GM12891 (cell line): ENCODE measurements around the gene BCAP31.

ENCODE experiments used
- DNase-seq: peaks from one replicate; pipeline ENCODE4 v3.0.0; 2011; ENCODE audit warnings: low spot score; ENCODE audit not compliant: insufficient read length
- FAIRE-seq: peaks from 2 replicates; lab custom pipeline; 2011; peaks lifted over from hg19 to GRCh38; lab: Jason Lieb, UNC
- PAX5 ChIP-seq: IDR thresholded peaks from 2 replicates; pipeline ENCODE4 v1.6.1; 2011; ENCODE audit warnings: low read length, moderate library complexity, mild to moderate bottlenecking; ENCODE audit not compliant: insufficient read depth, severe bottlenecking
- POLR2A ChIP-seq: IDR thresholded peaks from 2 replicates; pipeline ENCODE4 v1.6.1; 2011; ENCODE audit warnings: low read depth, low read length, control low read depth
- POLR2AphosphoS5 ChIP-seq: IDR thresholded peaks from 2 replicates; pipeline ENCODE4 v1.6.1; 2011; ENCODE audit warnings: low read depth, low read length, control low read depth
- POU2F2 ChIP-seq: IDR thresholded peaks from 2 replicates; pipeline ENCODE4 v1.6.1; 2011; ENCODE audit warnings: low read depth, mild to moderate bottlenecking, control low read depth, low read length, moderate library complexity
- SPI1 ChIP-seq: IDR thresholded peaks from 2 replicates; pipeline ENCODE4 v1.6.1; 2011; ENCODE audit warnings: low read depth, low read length, control low read depth
- TAF1 ChIP-seq: IDR thresholded peaks from 2 replicates; pipeline ENCODE4 v1.6.1; 2011; ENCODE audit warnings: low read depth, low read length, control low read depth

The BCAP31 gene

DNA sequence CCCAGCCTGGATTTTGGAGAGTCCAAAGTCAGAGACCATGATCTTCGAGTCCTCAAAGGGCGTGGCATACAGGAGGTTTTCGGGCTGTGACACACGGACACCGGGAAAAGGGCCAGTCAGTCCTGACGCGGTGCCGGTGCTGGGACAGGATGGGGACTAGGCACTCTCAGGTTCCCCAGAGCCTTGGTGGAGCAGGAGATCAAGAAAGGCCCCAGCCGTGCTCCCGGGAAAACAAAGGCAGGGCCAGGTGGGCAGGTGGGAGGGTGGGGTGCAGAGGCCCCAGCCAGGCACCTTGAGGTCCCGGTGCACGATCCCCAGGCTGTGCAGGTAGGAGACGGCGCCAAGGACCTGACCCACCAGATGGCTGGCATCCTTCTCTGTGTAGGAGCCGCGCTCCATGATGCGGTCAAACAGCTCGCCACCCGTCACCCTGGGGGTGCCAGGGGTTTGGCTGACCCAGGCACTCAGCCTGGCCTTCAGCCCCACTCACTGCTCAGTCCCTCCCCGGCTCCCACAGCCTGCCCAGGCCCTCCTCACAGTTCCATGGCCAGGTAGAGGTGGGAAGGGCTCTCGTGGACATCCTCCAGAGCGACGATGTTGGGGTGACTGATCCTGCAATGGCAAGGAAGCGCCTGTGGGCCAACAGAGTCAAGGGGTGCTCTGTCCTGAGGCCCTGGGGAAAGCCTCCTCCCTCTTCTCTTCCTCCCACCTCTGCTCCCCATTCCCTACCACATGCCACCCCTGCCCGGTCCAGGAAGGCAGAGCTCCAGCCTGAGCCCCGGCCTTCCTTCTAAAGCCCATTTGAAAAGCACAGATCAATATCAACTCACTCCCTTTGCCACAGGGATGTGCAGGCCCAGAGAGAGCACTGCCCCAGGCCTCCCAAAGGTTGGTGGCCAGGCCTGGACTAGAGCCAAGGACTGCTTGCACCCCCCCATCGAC lies 52.3 kb downstream of the BCAP31 start:
- FAIRE-seq, result no peak
- no peak for TF ChIP-seq SPI1
- TF ChIP-seq POLR2A, result no peak
- no peak for TF ChIP-seq PAX5
- TF ChIP-seq POU2F2, result no peak
- no peak for TF ChIP-seq TAF1
- no peak for TF ChIP-seq POLR2AphosphoS5

DNA sequence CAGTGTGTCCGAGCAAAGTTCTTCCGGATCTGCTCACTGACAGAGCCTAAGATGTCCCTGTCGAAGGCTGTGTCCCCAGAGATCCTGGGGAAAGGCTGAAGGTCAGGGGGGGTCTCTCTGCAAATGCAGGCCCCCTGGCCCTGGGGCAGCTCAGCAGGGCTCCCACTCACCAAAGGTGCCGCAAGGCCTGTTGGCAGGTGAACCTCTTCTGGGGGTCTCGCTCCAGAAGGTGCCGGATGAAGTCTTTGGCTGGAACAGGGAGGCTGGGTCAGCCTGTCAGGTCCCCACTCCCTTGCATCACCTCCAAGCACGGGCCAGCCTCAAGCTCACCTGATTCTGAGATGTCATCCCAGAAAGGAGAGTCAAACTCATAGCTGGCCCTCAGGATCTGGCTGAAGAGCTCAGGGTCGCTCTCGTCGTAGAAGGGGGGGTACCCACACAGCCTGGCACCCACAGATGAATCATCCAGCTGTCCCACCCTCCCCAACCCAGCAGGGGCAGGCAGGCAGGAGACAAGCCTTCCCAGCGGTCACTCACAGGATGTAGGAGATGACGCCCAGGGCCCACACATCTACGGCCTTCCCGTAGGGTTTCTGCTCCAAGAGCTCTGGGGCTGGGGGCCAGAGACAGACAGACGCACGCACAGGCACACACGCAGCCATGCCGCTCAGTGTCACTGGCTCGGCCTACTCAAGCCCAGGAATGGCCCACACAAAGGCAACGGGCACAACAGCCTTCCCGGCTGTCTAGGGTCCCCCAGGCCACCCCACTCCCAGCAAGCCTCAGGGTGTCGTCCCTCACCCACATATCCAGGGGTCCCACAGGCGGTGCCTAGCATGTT lies 53.2 kb downstream of the BCAP31 start:
- FAIRE-seq (no peak), DNase-seq (no peak)
- no peak for TF ChIP-seq POLR2A
- no peak for TF ChIP-seq TAF1
- no peak for TF ChIP-seq SPI1
- no peak for TF ChIP-seq PAX5
- TF ChIP-seq POLR2AphosphoS5, result no peak
- TF ChIP-seq POU2F2, result no peak

More for the DNA sequence above, 52.3 kb downstream of the BCAP31 start:
- DNase-seq, result no peak

DNA sequence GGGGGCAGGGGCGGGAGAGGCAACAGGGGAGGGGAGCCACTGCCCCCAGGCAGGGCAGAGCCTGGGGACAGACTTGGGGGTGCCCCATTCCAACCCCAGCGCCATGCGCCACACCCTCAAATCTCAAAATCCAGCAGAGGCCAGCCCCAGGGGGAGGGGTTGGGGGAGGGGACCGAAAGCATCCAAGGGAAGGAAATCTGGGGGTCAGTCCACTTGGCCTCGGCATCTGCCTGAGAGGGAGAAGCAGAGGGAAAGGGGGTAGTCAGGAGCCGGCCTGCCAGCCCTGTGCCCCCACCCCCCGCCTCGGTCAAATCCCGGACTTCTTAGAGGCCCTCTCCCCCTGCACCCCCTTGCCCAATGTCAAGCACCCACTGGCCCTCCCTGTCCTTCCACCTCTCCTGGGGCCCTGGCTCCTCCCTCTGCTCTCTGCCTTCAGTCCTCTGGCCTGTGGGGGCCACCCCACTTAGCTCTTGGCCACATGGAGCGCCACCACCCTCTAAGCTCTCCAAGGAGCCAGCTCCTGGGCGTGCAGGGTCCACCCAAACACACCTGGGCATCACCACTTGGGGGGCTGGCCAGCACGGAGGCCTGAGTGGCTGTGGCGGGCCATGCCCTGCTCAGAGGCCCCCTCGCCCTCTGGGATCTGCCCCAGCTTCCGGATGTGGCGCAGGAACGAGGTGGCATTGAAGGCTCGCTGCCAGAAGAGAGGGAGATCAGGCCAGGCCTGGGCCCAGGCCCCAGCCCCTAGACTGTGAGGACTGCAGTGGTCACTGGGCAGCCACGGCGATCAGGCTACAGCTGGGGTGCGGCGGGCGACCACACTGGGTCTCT lies 54.1 kb downstream of the BCAP31 start:
- TF ChIP-seq POU2F2 (no peak), PAX5 (no peak), POLR2A (no peak), TAF1 (no peak), SPI1 (no peak), POLR2AphosphoS5 (no peak)
- FAIRE-seq, result no peak
- no peak for DNase-seq

DNA sequence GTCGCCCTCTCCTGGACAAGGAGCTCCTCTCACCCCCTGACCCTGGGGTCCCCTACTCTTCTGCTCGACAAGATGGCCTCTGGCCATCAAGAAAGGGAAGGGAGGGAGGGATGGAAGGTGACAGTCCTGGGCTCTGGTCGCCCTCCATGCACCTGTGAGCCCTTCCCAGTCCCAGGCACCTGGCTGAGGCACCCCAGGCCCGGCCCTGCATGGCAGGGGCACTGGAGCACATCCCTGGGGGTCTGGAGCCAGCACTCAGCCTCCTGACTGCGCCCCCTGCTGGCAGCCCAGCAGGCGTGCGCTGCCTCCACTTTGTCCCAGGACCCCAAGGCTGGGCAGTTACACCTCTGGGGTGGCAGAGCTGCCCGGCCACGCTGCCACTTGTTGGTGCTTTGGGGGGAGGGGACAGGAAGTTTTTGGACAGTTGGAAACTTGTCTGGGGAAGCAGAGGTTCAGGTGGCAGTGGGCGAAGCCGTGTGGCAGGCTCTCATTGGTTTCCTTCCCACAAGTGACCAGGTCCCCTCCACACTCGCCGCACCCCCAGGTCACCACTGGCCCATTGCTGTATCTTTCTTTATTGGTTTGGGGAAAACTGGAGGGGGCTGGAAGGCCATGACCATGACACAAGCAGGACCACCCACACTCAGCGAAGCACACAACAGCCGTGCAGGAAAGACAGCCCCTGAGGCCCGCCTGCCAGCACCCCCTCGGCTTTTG lies 54.9 kb downstream of the BCAP31 start:
- TF ChIP-seq POLR2AphosphoS5 (no peak), POU2F2 (no peak), TAF1 (no peak), SPI1 (no peak), POLR2A (no peak), PAX5 (no peak)
- DNase-seq, result peak; percentile 63
- FAIRE-seq, result peak; percentile 38

DNA sequence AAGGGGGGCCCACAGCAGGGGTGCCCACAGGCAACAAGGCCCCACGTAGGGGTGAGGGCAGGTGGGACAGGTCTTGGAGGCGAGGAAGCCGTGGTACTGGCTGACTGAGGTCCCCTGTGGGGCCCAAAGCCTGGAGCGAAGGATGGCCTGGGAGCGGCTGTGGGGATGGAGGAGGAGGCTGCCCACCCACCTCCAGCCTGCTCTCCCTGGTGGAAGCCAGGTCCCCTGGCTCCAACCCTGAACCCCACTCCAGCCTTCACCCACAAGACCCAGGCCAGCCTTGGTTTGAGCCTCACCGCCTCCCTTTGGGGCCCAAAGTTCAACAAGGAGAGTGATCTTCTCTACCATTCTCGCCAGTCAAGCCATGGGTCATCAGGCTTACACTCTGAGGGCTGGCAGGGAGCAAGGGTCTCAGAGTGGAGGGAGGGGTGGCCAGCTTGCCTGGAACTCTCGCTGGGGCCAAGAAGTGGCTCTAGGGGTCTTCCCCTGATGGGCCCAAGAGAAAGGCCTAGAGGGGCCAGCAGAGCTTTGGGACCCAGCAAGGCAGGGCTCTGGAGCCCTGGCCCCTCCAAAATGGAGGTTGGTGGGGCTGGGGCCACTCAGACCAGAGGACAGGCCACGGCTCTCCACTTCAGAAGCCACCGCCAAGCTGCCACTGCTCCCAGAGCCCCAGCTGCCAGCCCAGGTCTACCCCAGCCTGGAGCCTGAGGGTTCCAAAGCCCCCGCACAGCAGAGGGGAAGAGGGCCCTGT lies 55.6 kb downstream of the BCAP31 start:
- DNase-seq, result no peak
- FAIRE-seq, result no peak
- no peak for TF ChIP-seq POLR2A
- no peak for TF ChIP-seq SPI1
- no peak for TF ChIP-seq TAF1
- TF ChIP-seq PAX5, result no peak
- no peak for TF ChIP-seq POU2F2
- no peak for TF ChIP-seq POLR2AphosphoS5

DNA sequence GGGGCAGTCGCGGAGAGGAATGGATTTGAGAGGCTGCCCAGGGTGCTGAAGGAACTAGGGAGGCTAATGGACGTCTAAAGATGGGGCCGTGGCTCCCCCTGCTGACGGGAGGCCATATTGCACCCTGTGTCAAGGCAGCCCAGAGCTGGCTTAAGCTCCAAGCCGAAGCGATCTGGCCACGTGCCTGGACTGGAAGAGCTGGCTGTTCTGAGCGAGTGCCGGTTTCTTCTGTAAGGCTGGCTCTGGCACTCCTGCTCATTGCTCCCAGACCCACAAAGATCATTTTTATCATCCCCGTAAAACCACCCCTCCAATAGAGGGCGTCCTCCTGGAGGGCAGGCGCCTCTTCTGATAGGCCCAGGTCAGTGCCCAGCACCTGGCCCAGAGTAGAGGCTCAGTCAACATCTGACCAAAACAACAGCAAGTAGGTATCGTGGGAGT lies 56.2 kb downstream of the BCAP31 start:
- FAIRE-seq (peak; percentile 94), DNase-seq (peak; percentile 64)
- TF ChIP-seq TAF1 (no peak), PAX5 (no peak), POLR2A (no peak), SPI1 (no peak), POU2F2 (no peak), POLR2AphosphoS5 (no peak)

DNA sequence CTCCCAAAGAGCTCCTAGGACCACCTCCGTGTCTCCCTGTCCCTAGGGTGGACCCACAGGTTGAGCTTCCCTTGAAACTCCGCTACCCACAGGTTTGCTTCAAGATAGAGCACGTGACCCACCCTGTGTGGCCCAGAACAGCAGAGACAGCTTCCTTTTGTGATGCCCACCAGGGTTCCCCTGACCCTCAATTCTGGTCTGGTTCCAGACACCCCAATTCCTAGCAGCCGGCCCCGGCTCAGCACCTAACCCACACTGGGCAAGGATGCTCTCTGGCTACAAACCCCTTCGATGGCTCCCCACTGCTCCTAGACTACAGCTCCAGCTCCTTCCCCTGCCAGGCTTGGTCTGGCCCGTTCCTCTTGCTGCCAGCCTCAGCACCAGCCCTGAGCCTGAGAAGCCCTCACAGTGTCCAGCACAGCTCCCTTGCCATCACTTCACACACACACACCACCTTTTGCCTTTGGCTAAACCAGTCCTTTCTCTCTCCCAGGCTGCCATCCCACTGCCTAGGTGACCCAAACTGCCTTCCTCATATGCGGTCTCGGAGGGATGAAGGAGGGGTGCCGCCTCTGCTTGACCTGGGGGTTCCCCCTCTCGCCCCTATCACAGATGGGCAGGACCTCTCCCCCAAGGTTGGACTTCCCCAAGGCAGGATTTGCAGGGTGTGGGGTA lies 56.8 kb downstream of the BCAP31 start:
- DNase-seq (no peak), FAIRE-seq (no peak)
- TF ChIP-seq POLR2AphosphoS5 (no peak), POU2F2 (no peak), POLR2A (no peak), PAX5 (no peak), SPI1 (no peak), TAF1 (no peak)

DNA sequence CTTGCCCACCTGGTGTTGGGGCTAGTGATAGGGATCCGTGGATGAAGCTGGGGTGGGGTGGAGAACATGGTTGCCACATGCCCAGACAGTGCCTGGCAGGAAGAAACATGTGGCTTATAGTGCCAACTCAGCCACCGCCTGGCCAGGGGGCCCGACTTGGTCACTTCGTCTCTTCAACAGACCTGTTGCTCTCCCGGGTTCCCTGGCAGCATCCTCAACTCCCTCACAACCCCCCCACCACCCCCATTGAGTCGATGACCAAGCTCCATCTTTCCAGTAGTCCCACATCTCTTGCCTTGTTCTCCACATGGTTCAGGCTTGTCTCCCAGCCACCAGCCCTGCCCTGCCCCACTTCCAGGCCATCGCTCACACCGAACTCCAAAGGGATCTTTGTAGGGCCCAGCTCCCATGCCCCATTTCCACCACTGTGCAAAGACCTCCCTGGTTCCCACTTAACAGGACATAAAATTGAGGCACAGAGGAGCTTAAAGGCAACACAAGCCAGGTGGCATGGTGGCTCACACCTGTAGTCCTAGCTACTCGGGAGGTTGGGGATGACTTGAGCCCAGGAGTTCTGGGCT lies 58.4 kb downstream of the BCAP31 start:
- FAIRE-seq (no peak), DNase-seq (no peak)
- TF ChIP-seq TAF1, result no peak
- TF ChIP-seq SPI1, result no peak
- TF ChIP-seq PAX5, result no peak
- no peak for TF ChIP-seq POLR2AphosphoS5
- no peak for TF ChIP-seq POLR2A
- TF ChIP-seq POU2F2, result no peak
